Esophagus squamous epithelium (tissue), 5 donors: ENCODE results near the gene UQCRC2. TPM values are rescaled to one million over a fixed set of nuclear protein-coding genes. Genes with fewer than 3 reads are reported as not detected.

Experiments used
- DNase-seq: peaks from one replicate; lab custom pipeline; 2025; lab: John Stamatoyannopoulos, UW
- H3K27ac ChIP-seq, 4 donors: fragments of 200-600 bp; sonication (generic); one replicate each; pipeline ENCODE4 v1.5.1; 2016 to 2019; ENCODE audit warnings: mild to moderate bottlenecking in 1 of 4
- H3K27me3 ChIP-seq, 4 donors: fragments of 200-600 bp; sonication (generic); 1 replicate in 3 of 4; 2 replicates in 1 of 4; pipeline versions ENCODE4 v1.5.1 to v1.6.0; 2017 to 2021; ENCODE audit warnings: antibody characterized with exemption in 1 of 4
- H3K36me3 ChIP-seq, 3 donors: fragments of 200-600 bp; sonication (generic); one replicate each; pipeline ENCODE4 v1.5.1; 2016 to 2019
- H3K4me1 ChIP-seq, 3 donors: fragments of 200-600 bp; sonication (generic); one replicate each; pipeline ENCODE4 v1.5.1; 2017 to 2019
- H3K4me3 ChIP-seq, 4 donors: fragments of 200-600 bp; sonication (generic); 1 replicate in 3 of 4; 2 replicates in 1 of 4; pipeline ENCODE4 v1.5.1; 2016 to 2019; ENCODE audit warnings: mild to moderate bottlenecking in 2 of 4, moderate library complexity in 1 of 4
- H3K9me3 ChIP-seq, 3 donors: fragments of 200-600 bp; sonication (generic); one replicate each; pipeline ENCODE4 v1.5.1; 2016 to 2019
- POLR2A ChIP-seq, 4 donors: fragments of 450-650 bp; IDR thresholded peaks; one replicate each; pipeline ENCODE4 v1.6.1; 2017; ENCODE audit warnings: antibody characterized with exemption in 4 of 4, mild to moderate bottlenecking in 4 of 4, moderate library complexity in 3 of 4
- WGBS, 2 donors: methylation state at CpG; one replicate each; pipeline ENCODE4 v1.1.5; 2018; 5-methylcytosine and 5-hydroxymethylcytosine counted together
- intact Hi-C: fragments of 100-400 bp; cut with DNase I; formaldehyde crosslinking; loops from one replicate; pipeline ENCODE4 v1.15.0; 2022
- total RNA-seq, 4 donors: library from RNA; depleted of rRNA; stranded (reverse); fragments of >200 nt; gene quantifications; one replicate each; pipeline ENCODE4 v1.1.0, GENCODE V29; 2016
- TF ChIP-seq, protein P1 (sequence below), 6 experiments: fragments of 450-650 bp in 4 of 6; fragments of 200-600 bp in 2 of 6; sonication (generic) in 2 of 6; IDR thresholded peaks; one replicate each; pipeline ENCODE4 v1.5.1; 2016 to 2019; ENCODE audit warnings: antibody characterized with exemption in 6 of 6, mild to moderate bottlenecking in 4 of 6, moderate library complexity in 4 of 6
- donor health status: DM: yes; HTN: yes; CAD: no.

UQCRC2 gene
- total RNA-seq, 4 donors from 2014 or later, result 107 to 207 (median 181) TPM

GRCh38 chr16:21952040-21952792 is 945 bp upstream of the UQCRC2 start:
- 1 to 2% methylated on average over 22 to 24 of the region's 24 CpGs for WGBS, 2 donors
- intact Hi-C loops, result no loop called here
- no peak for DNase-seq
- no peaks in the 10 kb centered on the region for H3K9me3 ChIP-seq
- peaks cover 16 to 53% (median 29%) of the 10 kb centered on the region in 3 donors for H3K4me1 ChIP-seq
- no peak for TF ChIP-seq POLR2A (IDR thresholded peaks at IDR 0.05)
- TF ChIP-seq, protein P1, sequence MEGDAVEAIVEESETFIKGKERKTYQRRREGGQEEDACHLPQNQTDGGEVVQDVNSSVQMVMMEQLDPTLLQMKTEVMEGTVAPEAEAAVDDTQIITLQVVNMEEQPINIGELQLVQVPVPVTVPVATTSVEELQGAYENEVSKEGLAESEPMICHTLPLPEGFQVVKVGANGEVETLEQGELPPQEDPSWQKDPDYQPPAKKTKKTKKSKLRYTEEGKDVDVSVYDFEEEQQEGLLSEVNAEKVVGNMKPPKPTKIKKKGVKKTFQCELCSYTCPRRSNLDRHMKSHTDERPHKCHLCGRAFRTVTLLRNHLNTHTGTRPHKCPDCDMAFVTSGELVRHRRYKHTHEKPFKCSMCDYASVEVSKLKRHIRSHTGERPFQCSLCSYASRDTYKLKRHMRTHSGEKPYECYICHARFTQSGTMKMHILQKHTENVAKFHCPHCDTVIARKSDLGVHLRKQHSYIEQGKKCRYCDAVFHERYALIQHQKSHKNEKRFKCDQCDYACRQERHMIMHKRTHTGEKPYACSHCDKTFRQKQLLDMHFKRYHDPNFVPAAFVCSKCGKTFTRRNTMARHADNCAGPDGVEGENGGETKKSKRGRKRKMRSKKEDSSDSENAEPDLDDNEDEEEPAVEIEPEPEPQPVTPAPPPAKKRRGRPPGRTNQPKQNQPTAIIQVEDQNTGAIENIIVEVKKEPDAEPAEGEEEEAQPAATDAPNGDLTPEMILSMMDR (IDR thresholded peaks at IDR 0.05), result no peak
- H3K27me3 ChIP-seq, result no peaks in the 10 kb centered on the region
- H3K36me3 ChIP-seq, result peaks cover 0 to 18% (median 0%) of the 10 kb centered on the region in 3 donors
- H3K4me3 ChIP-seq, result peak overlapping the region; percentile 62 to 89 (median 86)
- H3K27ac ChIP-seq, result peak overlapping the region; percentile 87 to 97 (median 94)

DNA sequence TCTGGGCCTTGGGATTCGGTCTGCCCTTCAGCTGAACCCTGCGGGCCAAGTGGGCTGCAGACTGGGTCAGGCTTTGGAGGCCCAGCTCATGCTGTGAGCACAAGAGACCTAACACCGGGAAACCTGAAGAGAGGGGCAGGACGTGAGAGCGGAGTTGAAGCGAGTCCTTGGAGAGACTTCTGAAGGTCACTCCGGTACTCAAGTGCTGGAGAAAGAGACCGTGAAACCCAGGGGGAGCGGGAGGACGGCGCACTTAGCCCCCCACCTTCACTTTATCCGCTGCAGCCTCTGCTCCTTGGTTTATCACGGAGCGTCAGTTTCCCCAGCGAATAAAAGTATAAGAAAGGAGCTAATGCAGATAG is 361 bp downstream of the UQCRC2 start:
- 0% methylated on average over 7 to 14 of the region's 15 CpGs for WGBS, 2 donors
- H3K27me3 ChIP-seq, result no peaks in the 10 kb centered on the region
- H3K9me3 ChIP-seq, result no peaks in the 10 kb centered on the region
- peak overlapping the region; percentile 87 to 97 (median 94) for H3K27ac ChIP-seq
- TF ChIP-seq, protein P1 (IDR thresholded peaks at IDR 0.05), result no peak
- TF ChIP-seq POLR2A (IDR thresholded peaks at IDR 0.05), result no peak
- peak overlapping the region; percentile 62 to 89 (median 86) for H3K4me3 ChIP-seq
- peaks cover 0 to 31% (median 0%) of the 10 kb centered on the region in 3 donors for H3K36me3 ChIP-seq
- intact Hi-C loops, result no loop called here
- H3K4me1 ChIP-seq, result peaks cover 16 to 58% (median 29%) of the 10 kb centered on the region in 3 donors
- no peak for DNase-seq

- Histone ChIP-seq H3K4me3 (no peak overlapping the region), H3K36me3 (peaks cover 0 to 74% (median 35%) of the 10 kb centered on the region in 3 donors)
Observed at GRCh38 chr16:21957714-21958346, 4.7 kb downstream of the UQCRC2 start.

GRCh38 chr16:21959050-21959449 is 5.9 kb downstream of the UQCRC2 start:
- DNase-seq, result no peak
- Histone ChIP-seq H3K27ac (no peak overlapping the region), H3K27me3 (no peaks in the 10 kb centered on the region), H3K4me1 (peaks cover 4 to 28% (median 16%) of the 10 kb centered on the region in 3 donors), H3K4me3 (no peak overlapping the region), H3K9me3 (no peaks in the 10 kb centered on the region), H3K36me3 (peaks cover 2 to 86% (median 45%) of the 10 kb centered on the region in 3 donors)
- no peak for TF ChIP-seq POLR2A (IDR thresholded peaks at IDR 0.05)
- TF ChIP-seq, protein P1 (IDR thresholded peaks at IDR 0.05), result no peak
- WGBS, 2 donors, result 76 to 79% methylated on average over 3 of the region's 3 CpGs
- intact Hi-C loops, result no loop called here

More at GRCh38 chr16:21957714-21958346, 4.7 kb downstream of the UQCRC2 start:
- intact Hi-C loops, result no loop called here
- no peak for DNase-seq
- no peaks in the 10 kb centered on the region for H3K27me3 ChIP-seq
- TF ChIP-seq POLR2A (IDR thresholded peaks at IDR 0.05), result no peak
- TF ChIP-seq, protein P1 (IDR thresholded peaks at IDR 0.05), result no peak
- WGBS, 2 donors, result 48 to 64% methylated on average over 1 of the region's 1 CpG
- no peaks in the 10 kb centered on the region for H3K9me3 ChIP-seq
- no peak overlapping the region for H3K27ac ChIP-seq
- H3K4me1 ChIP-seq, result peaks cover 9 to 31% (median 17%) of the 10 kb centered on the region in 3 donors

DNA sequence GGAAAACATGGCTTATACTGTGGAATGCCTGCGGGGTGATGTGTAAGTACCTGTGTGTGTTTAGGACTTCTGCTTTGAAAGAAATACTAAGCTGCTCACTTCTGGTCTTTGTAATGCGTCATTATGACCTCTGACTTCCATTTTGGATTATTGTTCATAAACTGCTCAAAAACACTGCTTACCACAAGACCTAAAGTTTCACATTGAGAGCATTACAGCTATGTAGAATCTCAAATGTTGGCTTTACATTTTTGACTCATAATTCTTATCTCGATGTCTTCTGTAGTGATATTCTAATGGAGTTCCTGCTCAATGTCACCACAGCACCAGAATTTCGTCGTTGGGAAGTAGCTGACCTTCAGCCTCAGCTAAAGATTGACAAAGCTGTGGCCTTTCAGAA is 9.3 kb downstream of the UQCRC2 start:
- no peak overlapping the region for H3K4me3 ChIP-seq
- no peak for DNase-seq
- H3K36me3 ChIP-seq, result peaks cover 13 to 100% (median 72%) of the 10 kb centered on the region in 3 donors
- 92 to 93% methylated on average over 5 of the region's 5 CpGs for WGBS, 2 donors
- no peak for TF ChIP-seq POLR2A (IDR thresholded peaks at IDR 0.05)
- TF ChIP-seq, protein P1 (IDR thresholded peaks at IDR 0.05), result no peak
- peaks cover 0 to 4% (median 0%) of the 10 kb centered on the region in 3 donors for H3K4me1 ChIP-seq
- no peak overlapping the region for H3K27ac ChIP-seq
- H3K27me3 ChIP-seq, result no peaks in the 10 kb centered on the region
- intact Hi-C loops, result no loop called here
- H3K9me3 ChIP-seq, result no peaks in the 10 kb centered on the region
